NCI-H187 (cell line): ENCODE results near the gene DCTN5.
A peak's percentile ranks its signal among the peaks of the same experiment; 100 is the strongest.
"Not testable (repeated sequence)": the region's sequence is repeated elsewhere in the genome, so short reads cannot be mapped to it uniquely, and the experiment has no call there.

Source experiments
- DNase-seq, 2 experiments: peaks; one replicate each; lab custom pipeline; 2025; lab: John Stamatoyannopoulos, UW

DCTN5 gene

DNA sequence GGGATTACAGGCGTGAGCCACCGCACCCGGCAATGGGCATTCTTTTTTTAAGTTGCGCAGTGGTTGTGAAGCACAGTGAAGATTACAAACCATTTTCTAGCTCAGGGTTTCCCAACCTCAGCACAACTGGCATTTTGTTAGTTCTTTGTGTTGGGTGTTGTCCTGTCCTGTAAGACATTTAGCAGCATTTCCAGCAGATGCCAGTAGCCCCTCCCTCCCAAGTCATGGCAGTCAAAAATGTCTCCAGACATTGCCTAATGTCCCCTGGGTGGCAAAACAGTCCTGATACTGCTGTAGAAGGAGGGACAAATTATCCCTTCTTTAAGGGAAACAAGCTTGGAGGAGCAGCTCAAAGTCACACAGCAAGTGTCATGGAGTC, 53.0 kb downstream of the DCTN5 start:
- no peak for DNase-seq

DNA sequence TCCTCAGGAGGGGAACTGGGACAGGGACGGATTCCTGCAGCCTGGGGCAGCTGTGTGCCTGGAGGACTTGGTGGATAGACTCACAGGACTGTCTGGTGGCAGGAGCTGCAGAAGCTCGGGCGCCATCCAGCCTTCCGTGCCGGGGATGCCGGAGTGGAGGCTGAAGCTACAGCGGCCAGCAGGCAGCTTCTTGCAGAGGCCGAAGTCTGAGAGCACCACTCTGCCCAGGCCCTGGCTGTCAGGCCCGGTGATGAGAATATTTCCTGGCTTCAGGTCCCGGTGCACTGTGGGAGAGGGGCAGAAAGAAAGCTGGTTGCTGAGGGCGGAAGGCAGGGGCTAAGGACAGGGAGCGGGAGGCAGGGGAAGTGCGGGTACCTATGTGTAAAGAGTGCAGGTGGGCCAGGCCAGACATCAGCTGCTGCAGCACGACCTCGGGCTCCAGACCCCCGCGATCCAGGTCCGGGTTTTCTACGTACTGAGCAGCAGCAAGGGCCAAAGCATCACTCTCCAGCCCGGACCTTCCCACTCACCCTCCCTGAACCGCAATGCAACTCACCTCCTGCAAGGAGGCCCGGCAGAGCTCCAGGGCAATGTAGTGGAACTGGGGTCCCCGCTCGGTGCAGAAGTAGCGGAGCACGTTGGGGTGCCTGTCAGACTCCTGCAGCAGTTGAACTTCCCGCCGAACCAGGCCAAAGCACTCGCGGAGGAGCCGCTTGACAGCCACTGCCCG, 53.5 kb downstream of the DCTN5 start:
- DNase-seq: no peak

DNA sequence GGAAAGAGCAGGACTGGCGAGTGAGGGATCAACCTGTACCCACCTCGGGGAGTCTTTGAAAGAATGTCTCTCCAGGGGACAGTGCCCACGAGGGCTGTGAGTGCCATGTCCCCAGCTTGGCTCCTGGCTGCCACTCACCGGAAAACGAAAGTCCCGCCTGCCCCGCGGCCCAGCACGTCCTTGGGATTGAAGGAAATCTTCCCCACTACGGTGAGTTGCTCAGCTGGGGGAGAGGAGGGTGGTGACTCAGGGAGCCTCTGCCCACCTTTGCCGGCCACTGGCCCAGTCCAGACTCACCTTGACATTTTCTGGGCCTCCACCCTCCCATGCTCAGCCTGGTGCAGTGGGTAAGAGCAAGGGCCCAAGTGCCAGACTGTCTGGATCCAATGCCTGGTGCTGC, 54.5 kb downstream of the DCTN5 start:
- no peak for DNase-seq

DNA sequence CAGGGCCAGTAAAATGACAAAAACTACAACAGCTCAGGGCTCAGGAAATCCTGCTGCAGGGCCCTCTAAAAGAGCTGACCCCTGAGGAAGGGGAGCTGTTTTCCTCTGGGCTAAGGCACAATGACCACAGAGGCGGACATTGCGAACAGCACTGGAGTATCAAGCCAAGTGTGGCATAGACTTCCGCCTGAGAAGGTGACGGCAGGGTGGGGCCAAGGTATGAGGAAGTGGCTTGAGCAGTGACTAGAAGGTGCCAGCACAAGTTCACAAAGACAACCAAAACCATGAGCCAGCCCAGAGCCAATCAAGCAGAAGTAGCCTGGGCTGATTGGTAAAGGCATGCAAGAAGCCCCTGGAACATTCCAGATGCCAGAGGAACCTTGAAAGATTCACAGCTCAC, 57.8 kb downstream of the DCTN5 start:
- DNase-seq: no peak

DNA sequence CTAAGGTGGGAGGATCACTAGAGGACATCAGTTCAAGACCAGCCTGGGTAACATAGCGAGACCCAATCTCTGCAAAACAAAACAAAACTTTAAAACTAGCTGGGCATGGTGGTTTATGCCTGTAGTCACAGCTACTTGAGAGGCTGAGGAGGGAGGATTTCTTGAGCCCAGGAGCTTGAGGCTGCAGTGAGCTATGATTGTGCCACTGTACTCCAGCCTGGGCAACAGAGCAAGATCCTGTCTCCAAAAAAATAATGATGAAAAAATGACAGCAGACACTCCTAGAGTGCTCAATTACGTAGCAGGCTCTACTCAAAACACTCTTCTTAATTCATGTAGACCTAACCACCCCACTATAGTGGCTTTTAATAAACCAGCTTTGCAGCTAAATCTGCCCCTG, 58.8 kb downstream of the DCTN5 start:
- DNase-seq: no peak

DNA sequence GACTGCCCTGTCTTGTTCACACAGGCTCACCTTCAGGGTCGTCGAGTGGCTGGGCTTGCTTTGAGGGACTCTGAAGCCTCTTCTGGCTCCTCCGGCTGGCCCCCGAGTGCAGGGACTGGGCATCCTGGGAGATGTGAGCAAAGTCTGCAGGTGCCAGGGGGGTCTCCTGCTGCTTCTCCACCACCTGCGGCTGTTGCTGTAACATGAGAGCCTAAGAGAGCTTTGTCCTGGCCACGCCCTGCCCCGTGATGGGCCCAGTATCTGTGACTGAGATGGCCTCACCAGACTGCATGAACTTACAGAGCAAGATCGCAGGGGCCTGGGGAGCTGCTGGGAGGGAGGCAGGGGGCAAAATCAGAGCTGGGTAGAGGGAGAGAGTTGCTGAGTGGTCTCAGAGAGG, 59.2 kb downstream of the DCTN5 start:
- peak in 1 of 2 experiments; percentile 21 for DNase-seq

DNA sequence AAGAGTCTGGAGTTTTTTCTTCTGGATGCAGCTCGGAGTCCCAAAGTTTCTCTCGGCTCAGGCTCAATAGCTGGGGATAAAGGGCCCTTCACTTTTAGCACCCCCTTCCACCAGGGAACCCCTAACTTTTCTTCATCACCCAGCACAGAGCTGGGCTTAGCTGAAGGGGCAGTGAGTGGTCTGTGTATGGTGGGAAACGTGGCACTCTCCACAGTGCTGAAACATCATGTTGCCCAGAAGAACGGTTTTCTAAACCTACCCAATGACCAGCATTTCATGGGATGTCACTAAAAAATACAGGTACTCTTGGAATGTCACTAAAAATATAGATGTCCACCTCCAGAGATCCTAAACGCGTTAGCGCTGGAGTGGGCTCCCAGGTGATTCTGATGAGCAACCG, 59.8 kb downstream of the DCTN5 start:
- no peak for DNase-seq

DNA sequence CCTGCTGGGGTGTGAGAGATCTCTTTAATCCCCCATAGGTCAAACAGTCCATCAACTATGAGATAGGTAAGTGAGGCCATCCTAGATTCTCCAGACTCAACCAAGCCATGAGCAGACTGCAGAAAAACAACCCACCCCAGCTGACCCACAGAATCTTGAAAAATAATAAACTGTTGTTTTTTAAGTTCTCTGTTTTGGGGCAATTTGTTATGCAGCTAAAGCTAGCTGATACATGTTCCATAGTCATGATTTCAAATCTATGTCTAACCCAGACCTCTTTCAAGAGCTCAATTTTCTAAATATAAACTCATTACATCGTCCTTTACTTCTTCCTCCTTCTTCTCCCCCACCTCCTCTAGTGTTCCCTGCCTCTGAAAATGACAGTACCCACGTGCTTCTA, 61.7 kb downstream of the DCTN5 start:
- DNase-seq: no peak

DNA sequence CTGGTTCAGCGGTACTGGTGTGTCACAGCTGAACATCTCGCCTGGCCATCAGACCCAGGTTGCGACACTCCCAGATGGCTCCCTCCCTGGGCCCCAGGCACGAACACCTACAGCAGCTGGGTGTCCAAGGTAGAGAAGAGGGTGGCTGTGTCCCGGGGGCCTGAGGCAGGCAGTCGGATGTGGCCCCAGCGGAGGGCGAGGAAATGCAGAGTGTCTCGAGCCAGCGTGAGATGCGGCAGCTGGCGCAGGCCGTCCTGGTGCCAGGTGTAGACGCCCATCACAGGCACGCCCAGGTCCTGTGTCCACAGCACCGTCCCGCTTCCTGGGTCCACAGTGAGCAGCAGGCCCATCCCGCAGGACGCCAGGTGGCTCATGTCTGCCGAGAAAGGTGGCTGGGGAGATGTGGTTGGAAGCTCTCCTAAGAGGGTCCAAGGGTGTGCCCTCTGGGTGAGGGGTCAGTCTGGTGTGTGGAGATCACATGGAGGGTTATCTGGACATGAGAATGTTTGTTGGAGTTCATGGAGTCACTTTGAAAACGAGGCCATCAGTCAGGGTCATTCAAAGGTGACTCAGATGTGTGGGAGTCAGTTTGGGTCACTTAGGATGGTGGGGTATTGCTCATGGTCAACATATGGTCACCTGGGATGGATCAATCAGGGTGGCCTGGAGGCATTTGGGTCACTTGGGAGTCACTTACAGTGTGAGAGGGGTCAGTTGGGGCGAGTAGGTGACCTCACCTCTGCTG, 63.7 kb downstream of the DCTN5 start:
- DNase-seq: no peak

DNA sequence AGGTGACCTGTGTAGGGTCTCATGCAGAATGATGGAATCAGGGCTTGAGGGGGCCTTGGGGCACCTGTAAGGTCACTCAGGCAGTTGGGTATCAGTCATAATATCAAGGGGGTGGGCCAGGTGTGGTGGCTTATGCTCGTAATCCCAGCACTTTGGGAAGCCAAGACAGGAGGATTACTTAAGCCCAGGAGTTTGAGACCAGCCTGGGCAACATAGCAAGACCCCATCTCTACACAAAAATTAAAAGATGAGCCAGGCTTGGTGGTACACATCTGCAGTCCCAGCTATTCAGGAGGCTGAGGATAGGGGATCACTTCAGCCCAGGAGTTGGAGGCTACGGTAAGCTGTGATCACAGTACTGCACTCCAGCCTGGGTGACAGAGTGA, 64.2 kb downstream of the DCTN5 start:
- DNase-seq: no peak

DNA sequence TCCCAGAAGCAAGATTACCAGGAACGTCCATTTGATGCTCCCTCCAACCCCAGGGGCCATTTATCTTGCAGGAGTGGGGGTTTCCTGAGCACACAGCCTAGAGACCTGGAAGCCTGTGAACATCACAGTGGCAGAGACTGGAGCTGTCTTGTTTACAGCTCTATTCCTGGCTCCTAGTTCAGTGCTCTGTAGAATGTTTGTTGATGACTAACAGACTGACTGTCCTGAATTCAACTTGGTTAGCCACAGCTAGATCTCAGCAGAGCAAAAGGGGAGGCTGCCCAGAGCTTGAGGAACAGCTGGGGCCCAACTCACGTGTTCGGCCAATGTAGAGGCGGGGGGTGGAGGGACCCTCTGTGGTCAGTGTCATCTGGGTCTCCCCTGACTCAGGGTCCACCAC, 65.2 kb downstream of the DCTN5 start:
- no peak for DNase-seq

DNA sequence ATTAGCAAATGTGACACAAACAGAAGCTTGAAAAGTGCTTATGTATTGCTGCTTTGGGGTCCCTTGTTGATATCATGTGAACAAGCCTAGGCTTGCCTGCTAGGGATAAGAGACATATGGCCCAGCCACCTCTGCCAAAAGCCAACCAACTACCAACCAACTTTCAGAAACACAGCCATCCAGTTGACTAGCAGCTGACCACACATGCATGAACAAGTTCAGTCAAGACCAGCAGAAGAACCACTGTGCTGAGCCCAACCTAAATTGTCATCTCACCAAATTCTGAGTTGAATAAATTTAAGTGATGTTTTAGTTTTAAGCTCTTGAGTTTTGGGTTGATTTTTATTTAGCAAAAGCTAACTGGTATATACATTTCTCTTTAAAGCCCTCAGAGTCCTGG, 68.3 kb downstream of the DCTN5 start:
- no peak for DNase-seq

DNA sequence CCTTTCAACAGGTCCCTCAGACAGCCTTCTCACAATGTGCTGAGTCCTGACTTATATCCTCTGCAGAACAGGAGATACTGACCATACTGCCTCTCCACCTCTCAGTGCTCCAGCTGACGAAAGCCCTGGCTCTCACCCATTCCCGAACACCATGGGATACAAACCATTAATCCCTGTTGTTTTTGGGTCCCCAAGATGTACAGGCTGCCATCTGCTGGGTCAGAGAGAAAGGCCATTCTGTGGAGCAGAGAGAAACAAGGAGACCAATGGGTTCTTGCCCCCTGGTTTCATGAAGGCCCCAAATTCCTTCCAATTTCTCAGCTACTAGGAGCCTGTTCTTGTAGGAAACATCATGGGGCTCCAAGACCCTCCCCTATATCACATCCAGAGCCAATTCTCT, 68.7 kb downstream of the DCTN5 start:
- no peak for DNase-seq

DNA sequence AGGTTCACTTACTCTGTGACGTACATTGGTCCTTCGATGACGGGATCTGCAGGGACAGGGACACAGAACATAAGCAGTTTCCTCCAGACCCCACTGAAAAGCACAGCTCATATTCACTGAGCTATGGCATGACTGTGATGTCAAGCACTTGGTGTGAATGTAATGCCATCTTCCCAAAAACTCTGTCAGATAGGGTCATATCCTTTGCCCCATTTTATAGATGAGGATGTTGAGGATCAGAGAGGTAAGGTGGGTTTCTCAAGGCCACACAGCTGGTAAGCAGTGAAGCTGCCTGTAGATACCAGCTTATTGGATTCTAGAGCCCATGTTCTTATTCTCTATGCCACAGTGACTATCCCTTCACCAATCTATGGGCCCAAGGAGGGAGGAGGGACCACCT, 69.2 kb downstream of the DCTN5 start:
- no peak for DNase-seq

DNA sequence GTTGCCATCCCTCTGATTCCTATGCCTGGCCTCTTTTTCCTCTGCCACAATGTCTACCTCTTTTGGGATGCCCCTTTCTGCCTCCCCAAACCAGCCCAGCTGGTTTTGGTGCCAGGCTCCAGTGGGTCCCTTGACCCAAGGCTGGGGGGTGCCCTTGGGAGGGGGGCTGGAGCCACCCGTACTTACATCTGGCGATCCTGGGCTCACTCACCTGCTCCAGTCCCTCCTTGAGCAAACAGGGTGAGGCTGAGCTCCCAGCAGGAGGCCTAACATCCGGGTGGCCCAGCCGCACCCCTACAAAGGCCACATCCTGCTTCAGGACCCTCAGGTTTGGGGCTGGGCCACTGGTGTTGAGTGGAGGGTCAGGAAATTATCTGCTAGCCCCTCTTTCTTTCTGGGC, 70.5 kb downstream of the DCTN5 start:
- no peak for DNase-seq

DNA sequence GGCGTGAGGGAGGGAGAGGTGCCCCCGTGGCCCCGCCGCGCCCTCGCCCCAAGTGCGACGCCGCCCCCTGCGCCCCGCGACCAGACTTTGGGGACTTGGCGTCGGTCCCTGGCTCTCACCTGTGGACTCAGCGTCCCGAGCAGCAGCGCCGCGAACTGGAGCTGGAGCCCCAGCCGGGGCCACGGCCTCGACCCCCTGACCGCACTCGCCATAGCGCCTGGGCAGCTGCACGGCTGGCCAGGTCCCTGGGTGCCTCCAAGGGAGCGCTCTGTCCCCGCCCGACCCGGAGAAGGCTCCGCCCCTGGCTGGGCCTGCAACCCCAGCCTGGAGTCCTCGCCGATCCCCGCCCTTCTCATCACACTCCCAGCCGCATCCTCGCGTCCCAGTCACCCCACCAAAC, 71.7 kb downstream of the DCTN5 start, which contains the start of gene ERN2:
Gene ERN2 (minus strand): TSS at position 247 of the 400 bp plus-strand sequence. CDS start 35 bp downstream, at position 212.
- no peak for DNase-seq

DNA sequence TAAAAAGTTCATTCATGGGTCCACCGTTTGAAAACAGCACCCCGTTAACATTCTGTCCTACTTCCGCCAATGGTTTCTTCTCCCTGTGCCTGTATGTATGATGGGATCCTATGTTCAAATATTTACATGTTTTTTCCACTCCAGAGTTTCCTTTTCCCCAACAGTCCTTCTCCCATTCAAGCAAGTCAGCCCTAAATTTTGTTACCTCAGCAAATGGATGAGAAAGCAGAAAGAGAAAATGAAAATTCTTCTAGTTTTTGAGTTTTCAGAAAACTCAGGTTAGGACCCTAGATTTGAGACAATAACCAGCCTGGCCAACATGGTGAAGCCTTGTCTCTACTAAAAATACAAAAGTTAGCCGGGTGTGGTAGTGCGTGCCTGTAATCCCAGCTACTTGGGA, 75.2 kb downstream of the DCTN5 start:
- no peak for DNase-seq

DNA sequence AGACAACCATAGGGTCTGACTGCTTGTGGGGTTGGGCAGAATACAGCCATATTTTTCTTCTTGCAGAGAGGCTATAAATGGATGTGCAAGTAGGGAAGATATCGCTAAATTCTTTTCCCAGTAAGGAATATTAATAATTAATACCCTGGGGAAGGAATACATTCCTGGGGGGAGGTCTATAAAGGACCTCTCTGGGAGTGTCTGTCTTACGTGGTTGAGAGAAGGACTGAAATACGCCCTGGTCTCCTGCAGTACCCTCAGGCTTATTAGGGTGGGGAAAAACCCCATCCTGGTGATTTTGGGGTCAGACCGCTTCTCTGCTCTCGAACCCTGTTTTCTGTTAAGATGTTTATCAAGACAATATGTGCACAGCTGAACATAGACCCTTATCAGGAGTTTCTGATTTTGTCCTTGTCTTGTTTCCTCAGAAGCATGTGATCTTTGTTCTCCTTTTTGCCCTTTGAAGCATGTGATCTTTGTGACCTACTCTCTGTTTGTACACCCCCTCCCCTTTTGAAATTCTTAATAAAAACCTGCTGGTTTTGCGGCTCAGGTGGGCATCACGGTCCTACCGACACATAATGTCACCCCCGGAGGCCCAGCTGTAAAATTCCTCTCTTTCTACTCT, 81.5 kb downstream of the DCTN5 start:
- DNase-seq: not testable (repeated sequence)

DNA sequence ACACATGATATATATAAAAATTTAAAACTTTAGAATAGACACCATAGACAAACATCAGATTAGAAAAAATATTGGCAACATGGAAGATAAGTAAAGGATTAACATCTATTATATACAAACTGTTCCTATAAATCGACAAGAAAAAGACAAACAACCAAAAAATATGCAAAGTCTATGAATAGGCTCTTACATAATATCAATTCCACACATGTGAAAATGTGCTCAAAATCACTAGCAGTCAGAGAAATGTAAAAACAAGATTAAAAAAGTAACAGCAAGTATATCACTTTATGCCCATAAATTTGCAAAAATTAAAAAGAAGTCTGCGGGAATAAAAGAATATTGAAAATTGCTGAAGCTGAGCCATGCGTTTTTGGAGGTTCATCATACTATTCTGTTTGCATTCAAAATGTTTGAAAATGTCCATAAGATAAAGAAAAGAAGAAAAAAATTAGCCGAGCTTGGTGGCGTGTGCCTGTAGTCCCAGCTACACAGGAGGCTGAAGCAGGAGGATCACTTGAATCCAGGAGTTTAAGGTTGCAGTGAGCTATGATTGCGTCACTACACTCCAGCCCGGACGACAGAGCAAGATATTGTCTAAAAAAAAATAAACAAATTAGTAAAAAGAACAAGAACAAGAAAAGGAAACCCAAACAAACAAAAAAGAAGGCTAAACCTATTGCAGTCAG, 83.0 kb downstream of the DCTN5 start:
- no peak for DNase-seq

DNA sequence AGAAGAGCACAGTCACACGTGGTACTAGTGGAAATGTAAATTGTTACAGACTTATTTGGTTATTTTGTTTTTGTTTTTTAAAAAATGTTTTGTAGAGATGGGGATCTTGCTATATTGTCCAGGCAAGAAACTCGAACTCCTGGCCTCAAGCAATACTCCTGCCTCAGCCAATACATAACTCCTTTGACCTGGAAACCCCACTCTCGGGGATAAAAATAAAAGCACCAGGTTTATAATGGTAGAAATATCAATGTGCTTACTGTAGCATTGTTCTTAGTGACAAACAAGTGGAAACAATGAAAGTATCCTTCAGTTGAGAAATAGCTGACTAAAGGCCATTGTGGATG, 83.5 kb downstream of the DCTN5 start:
- DNase-seq: no peak

DNA sequence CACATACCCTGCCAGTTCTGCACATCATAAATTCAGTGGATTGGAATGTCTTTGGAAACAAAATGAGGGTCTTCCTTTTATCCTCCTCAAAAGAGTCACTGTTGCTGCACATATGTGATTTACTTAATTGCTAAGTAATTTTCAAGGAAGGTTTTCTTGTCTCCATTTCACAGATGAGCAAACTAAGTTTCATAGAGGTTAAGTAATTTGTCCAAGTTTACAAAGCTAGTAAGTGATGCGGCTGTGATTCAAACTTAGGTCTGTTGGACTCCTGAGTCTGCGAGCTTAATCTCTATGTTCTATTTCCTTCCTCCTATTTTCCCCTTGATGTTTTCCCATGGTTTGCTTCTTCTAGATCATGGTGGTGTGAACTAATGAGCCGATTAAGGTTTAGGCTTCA, 85.4 kb downstream of the DCTN5 start:
- DNase-seq: no peak
